Stimulated activated CD4-positive, alpha-beta T cell treated with anti-CD3 and anti-CD28 coated beads, TNF-alpha, amount 100 ng/mL, for 1 hour (primary cell): ENCODE results near the gene PRKAB2.
"Not testable (repeated sequence)": the region's sequence is repeated elsewhere in the genome, so short reads cannot be mapped to it uniquely, and the experiment has no call there.

Experiments
- DNase-seq, 3 donors: peaks; one replicate each; pipeline ENCODE4 v3.0.0-alpha.2; 2020; ENCODE audit warnings: low read depth in 3 of 3, low spot score in 1 of 3

PRKAB2 gene

DNA sequence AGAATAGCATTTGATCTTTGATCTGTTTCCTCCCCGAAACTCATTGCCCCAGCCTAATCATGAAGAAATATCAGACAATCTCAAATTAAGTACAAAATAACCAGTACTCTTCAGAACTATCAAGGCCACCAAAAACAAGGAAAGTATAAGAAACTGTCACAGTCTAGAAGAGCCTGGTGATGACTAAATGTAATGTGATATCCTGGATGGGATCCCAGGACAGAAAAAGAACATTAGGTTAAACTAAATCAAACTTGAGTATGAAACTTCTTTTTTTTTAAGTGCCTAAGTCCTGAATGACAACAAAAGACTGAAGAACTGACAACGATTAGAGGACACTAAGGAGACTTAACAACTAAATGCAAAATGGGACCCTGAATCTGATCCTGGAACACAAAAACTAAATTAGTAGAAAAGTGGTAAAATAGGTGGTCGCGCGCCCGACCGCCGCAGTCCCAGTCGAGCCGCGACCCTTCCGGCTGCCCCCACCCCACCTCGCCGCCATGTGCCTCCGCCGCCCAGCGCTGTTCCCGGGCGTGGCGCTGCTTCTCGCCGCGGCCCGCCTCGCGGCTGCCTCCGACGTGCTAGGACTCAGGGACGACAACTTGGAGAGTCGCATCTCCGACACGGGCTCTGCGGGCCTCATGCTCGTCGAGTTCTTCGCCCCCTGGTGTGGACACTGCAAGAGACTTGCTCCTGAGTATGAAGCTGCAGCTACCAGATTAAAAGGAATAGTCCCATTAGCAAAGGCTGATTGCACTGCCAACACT, 5.5 kb upstream of the PRKAB2 start:
- no peak for DNase-seq

DNA sequence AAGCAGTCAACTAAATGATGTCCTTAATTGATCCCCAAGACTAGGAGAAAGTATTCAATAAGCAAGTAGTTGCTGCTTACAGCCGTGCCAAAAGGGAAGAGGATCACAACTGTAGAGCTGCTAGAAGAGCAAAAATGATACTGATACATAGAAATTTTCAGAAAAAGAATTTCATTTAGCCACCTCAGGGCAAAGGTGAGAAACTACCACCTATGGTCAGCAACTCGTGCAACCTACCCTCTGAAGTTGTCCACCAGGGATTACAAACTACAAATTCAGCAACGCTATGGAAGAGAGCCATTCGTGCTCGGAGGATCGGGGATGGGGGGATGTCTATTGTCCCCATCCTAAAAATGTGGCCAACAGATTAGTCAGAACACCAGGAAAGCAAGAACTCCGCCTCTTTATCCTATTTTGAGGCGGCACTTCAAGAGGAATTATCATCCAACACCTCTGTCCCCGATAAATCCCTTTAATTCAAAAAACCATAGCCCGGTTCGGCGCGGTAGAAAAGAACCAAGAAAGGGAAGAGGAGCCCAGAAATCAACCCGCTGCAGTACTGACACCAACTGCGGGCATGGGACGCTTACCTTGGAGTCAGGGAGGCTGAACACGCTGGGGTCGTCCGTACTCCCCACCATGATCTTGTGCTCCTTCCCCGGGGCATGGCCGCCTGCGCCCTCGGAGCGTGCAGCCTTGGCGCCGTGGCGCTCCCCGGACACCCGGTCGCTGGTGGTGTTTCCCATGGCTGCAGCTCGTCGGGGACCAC, 687 bp downstream of the PRKAB2 start:
- DNase-seq = no peak

GRCh38 chr1:147169840-147170674, 2.2 kb downstream of the PRKAB2 start:
- no peak for DNase-seq

- no peak for DNase-seq
Observed at GRCh38 chr1:147169171-147169570, 3.1 kb downstream of the PRKAB2 start.

DNA sequence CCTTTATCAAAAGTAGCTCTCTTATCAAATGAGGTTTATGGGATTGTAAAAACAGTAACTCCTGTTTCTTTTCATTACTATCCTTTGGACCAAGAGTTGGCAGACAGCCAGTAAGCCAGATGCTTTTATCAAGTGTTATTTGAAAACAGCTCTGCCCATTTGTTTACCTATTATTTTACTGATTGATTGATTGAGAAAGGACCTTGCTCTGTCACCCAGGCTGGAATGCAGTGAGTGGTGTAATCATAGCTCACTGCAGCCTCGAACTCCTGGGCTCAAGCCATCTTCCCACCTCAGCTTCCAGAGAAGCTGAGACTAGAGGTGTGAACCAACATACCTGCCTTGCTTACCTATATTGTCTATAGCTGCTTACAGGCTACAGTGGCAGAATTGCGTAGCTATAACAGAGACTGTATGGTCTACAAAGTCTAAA, 3.6 kb downstream of the PRKAB2 start:
- no peak for DNase-seq

GRCh38 chr1:147167365-147167764, 4.9 kb downstream of the PRKAB2 start:
- no peak for DNase-seq

GRCh38 chr1:147163019-147163418, 9.3 kb downstream of the PRKAB2 start:
- no peak for DNase-seq

GRCh38 chr1:147162093-147162492, 10.2 kb downstream of the PRKAB2 start:
- DNase-seq = no peak

DNA sequence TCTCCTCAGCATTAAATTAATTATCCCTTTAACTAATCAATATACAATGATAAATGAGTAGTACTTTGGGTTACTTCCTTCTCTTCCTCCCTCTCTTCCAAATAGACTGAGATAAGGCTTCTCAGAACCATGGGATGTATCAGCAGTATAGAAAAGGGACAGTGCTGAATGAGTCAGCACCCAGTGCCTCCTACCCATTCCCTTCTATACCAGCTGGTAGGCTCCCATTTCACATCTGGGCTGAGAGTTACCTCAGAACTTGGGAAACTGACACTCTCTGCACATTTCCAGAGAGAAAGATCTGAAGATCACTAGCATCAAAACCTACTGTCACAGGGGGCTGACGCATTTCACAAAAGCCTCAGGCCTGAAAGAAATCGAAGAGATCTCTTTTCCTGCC, 15.2 kb downstream of the PRKAB2 start:
- DNase-seq = not testable (repeated sequence)

GRCh38 chr1:147156642-147157041, 15.6 kb downstream of the PRKAB2 start:
- no peak for DNase-seq

- DNase-seq = no peak
Observed at GRCh38 chr1:147152772-147153171, 19.5 kb downstream of the PRKAB2 start.

GRCh38 chr1:147151244-147151643, 21.0 kb downstream of the PRKAB2 start:
- no peak for DNase-seq

DNA sequence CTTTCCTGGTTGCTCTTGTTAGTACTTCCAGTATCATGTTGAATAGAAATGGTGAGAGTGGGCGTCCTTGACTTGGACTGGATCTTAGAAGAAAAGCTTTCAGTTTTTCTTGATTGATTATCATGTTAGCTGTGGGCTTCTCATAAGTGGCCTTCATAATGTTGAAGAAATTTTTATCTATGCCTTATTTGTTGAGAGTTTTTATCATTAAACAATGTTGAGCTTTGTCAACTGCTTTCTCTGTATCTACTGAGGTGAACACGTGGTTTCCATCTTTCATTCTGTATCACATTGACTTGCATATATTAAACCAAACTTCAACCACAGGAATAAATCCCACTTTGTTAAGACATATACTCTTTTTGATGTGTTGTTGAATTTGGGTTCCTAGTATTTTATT, 29.4 kb downstream of the PRKAB2 start:
- no peak for DNase-seq

- not testable (repeated sequence) for DNase-seq
Observed at GRCh38 chr1:147130721-147131120, 41.5 kb downstream of the PRKAB2 start.

DNA sequence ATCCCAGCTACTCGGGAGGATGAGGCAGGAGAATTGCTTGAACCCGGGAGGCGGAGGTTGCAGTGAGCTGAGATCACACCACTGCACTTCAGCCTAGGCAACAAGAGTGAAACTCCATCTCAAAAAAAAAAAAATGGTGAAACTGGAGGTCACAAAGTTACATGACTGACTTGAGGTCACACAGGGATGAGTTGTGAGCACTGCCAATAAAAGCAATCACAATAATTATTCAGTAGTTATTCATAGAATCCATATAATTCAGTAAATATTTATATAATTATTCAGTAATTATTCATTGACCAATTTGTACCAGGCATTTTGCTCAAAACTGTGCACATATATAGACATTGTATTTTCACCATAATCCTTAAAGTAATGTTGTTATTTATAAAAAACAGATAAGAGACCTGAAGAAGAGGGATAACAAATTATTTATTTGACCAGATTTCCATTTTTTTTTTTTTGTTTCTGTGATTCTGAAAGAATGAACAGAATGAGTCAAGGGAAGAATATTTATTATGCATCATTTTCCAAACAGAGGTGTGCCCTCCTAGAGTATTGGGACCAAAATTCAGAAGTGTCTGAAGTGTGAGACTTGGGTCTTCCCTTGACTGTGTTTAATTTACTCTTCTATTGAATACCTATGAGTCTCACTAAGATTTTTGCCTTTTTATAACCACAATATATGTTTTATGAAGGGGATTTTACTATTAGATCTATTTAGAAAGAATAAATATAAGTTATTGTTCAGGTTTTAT, 43.0 kb downstream of the PRKAB2 start:
- DNase-seq = no peak

DNA sequence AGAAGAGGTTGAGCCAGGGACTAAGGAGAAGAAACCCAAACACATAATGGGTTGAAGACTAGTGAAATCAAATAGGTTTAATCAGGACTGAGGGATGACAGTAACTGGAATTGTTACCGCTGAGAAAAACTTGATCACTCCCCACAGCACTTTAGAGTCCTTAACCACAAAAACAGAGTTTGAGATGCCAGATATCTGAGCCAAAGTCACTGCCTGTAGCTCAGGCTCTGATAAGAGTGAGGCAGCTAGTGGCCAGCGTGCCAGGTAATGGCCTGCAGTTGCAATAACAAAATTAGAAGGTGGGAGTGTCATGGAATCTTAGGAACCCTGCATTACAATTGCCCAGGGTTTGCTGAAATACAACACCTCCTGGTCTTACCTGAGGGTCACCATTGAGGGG, 48.0 kb downstream of the PRKAB2 start:
- no peak for DNase-seq

DNA sequence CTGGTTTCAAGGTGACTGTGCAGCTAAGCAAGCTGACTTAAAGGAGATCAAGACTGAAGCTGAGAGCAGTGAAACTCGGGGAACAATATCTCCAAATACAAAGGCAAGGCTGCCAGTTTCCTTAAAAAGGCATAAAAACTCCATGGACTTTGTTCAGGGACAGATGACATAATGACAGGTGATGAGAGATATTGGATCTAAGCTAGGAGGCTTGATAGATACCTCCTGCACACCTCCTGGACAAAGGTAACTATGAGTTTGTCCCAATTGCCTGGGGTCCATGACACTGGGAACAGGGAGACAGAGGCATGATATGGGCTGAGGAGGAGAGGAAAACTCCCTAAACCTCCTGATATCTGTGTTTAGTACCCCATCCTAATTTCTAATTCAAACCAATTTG, 55.2 kb downstream of the PRKAB2 start:
- no peak for DNase-seq

GRCh38 chr1:147115496-147115895, 56.8 kb downstream of the PRKAB2 start:
- no peak for DNase-seq

GRCh38 chr1:147115079-147115478, 57.2 kb downstream of the PRKAB2 start:
- not testable (repeated sequence) for DNase-seq

- DNase-seq = not testable (repeated sequence)
Observed at GRCh38 chr1:147114353-147114752, 57.9 kb downstream of the PRKAB2 start.
